HL-60 (cell line): ENCODE results near the gene SPATA9.

Experiments
- CTCF ChIP-seq: IDR thresholded peaks from one replicate; pipeline ENCODE4 v1.5.1; 2011; ENCODE audit warnings: low read length, control low read depth, inconsistent platforms; ENCODE audit not compliant: insufficient read depth
- GABPA ChIP-seq: IDR thresholded peaks from 2 replicates; pipeline ENCODE4 v1.6.1; 2012; ENCODE audit warnings: low read depth
- POLR2AphosphoS5 ChIP-seq: IDR thresholded peaks from 2 replicates; pipeline ENCODE4 v1.6.1; 2012; ENCODE audit warnings: low read depth
- SPI1 ChIP-seq: IDR thresholded peaks from 2 replicates; pipeline ENCODE4 v1.6.1; 2012; ENCODE audit warnings: low read depth, mild to moderate bottlenecking, borderline replicate concordance
- TF ChIP-seq, protein P1 (sequence below): IDR thresholded peaks from 2 replicates; pipeline ENCODE4 v1.6.1; 2012; ENCODE audit warnings: low read depth; ENCODE audit not compliant: insufficient replicate concordance

- TF ChIP-seq CTCF (no peak), GABPA (no peak), POLR2AphosphoS5 (no peak), SPI1 (no peak)
- TF ChIP-seq, protein P1, sequence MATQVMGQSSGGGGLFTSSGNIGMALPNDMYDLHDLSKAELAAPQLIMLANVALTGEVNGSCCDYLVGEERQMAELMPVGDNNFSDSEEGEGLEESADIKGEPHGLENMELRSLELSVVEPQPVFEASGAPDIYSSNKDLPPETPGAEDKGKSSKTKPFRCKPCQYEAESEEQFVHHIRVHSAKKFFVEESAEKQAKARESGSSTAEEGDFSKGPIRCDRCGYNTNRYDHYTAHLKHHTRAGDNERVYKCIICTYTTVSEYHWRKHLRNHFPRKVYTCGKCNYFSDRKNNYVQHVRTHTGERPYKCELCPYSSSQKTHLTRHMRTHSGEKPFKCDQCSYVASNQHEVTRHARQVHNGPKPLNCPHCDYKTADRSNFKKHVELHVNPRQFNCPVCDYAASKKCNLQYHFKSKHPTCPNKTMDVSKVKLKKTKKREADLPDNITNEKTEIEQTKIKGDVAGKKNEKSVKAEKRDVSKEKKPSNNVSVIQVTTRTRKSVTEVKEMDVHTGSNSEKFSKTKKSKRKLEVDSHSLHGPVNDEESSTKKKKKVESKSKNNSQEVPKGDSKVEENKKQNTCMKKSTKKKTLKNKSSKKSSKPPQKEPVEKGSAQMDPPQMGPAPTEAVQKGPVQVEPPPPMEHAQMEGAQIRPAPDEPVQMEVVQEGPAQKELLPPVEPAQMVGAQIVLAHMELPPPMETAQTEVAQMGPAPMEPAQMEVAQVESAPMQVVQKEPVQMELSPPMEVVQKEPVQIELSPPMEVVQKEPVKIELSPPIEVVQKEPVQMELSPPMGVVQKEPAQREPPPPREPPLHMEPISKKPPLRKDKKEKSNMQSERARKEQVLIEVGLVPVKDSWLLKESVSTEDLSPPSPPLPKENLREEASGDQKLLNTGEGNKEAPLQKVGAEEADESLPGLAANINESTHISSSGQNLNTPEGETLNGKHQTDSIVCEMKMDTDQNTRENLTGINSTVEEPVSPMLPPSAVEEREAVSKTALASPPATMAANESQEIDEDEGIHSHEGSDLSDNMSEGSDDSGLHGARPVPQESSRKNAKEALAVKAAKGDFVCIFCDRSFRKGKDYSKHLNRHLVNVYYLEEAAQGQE: no peak
Measured at GRCh38 chr5:95704150-95704549, 21.4 kb upstream of the SPATA9 start.
